HL-60 (cell line): ENCODE data around the gene RPS24.

Experiments used
- DNase-seq, 2 experiments: peaks; one replicate each; pipeline ENCODE4 v3.0.0-alpha.2; 2010 to 2020; ENCODE audit warnings: low read depth in 1 of 2, low spot score in 1 of 2
- H3K27ac ChIP-seq: fragments of 250-450 bp; sonication (Bioruptor Pico); replicated peaks from 2 replicates; pipeline ENCODE4 v1.5.1; 2020; ENCODE audit warnings: mild to moderate bottlenecking, moderate library complexity
- H3K27me3 ChIP-seq: fragments of 250-450 bp; sonication (Bioruptor Pico); 2 replicates; pipeline ENCODE4 v1.5.1; 2021; ENCODE audit warnings: mild to moderate bottlenecking, moderate library complexity; ENCODE audit not compliant: insufficient read depth, poor library complexity, severe bottlenecking
- H3K4me3 ChIP-seq: replicated peaks from 2 replicates; pipeline ENCODE4 v1.5.1; 2011; ENCODE audit warnings: mild to moderate bottlenecking, control low read depth, low read length; ENCODE audit not compliant: insufficient read depth
- GABPA ChIP-seq: IDR thresholded peaks from 2 replicates; pipeline ENCODE4 v1.6.1; 2012; ENCODE audit warnings: low read depth
- POLR2AphosphoS5 ChIP-seq: IDR thresholded peaks from 2 replicates; pipeline ENCODE4 v1.6.1; 2012; ENCODE audit warnings: low read depth
- SPI1 ChIP-seq: IDR thresholded peaks from 2 replicates; pipeline ENCODE4 v1.6.1; 2012; ENCODE audit warnings: low read depth, mild to moderate bottlenecking, borderline replicate concordance
- TF ChIP-seq, protein P1 (sequence below): IDR thresholded peaks from one replicate; pipeline ENCODE4 v1.5.1; 2011; ENCODE audit warnings: low read length, control low read depth, inconsistent platforms; ENCODE audit not compliant: insufficient read depth
- TF ChIP-seq, protein P2 (sequence below): IDR thresholded peaks from 2 replicates; pipeline ENCODE4 v1.6.1; 2012; ENCODE audit warnings: low read depth; ENCODE audit not compliant: insufficient replicate concordance

RPS24 gene

DNA sequence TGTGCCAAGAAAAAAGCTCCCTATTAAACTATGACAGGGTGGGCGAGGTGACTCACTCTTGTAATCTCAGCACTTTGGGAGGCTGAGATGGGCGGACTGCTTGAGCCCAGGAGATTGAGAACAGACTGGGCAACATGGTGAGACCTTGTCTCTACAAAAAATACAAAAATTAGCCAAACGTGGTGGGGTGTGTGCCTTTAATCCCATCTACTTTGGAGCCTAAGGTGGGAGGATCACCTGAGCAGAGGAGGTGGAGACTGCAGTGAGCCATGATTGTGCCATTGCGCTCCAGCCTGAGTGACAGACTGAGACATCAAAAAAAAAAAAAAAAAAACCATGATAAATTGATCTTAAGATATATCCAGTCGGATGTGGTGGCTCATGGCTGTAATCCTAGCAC lies 15.8 kb upstream of the RPS24 start:
- no peaks in the 10 kb centered on the region for H3K27me3 ChIP-seq
- TF ChIP-seq POLR2AphosphoS5 = no peak
- H3K27ac ChIP-seq = no peak overlapping the region
- DNase-seq = no peak
- H3K4me3 ChIP-seq = no peak overlapping the region

GRCh38 chr10:78019264-78019663 lies 14.4 kb upstream of the RPS24 start:
- H3K27me3 ChIP-seq = no peaks in the 10 kb centered on the region
- no peak overlapping the region for H3K4me3 ChIP-seq
- DNase-seq = no peak
- no peak overlapping the region for H3K27ac ChIP-seq
- TF ChIP-seq GABPA = no peak
- TF ChIP-seq, protein P1, sequence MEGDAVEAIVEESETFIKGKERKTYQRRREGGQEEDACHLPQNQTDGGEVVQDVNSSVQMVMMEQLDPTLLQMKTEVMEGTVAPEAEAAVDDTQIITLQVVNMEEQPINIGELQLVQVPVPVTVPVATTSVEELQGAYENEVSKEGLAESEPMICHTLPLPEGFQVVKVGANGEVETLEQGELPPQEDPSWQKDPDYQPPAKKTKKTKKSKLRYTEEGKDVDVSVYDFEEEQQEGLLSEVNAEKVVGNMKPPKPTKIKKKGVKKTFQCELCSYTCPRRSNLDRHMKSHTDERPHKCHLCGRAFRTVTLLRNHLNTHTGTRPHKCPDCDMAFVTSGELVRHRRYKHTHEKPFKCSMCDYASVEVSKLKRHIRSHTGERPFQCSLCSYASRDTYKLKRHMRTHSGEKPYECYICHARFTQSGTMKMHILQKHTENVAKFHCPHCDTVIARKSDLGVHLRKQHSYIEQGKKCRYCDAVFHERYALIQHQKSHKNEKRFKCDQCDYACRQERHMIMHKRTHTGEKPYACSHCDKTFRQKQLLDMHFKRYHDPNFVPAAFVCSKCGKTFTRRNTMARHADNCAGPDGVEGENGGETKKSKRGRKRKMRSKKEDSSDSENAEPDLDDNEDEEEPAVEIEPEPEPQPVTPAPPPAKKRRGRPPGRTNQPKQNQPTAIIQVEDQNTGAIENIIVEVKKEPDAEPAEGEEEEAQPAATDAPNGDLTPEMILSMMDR = no peak
- TF ChIP-seq, protein P2, sequence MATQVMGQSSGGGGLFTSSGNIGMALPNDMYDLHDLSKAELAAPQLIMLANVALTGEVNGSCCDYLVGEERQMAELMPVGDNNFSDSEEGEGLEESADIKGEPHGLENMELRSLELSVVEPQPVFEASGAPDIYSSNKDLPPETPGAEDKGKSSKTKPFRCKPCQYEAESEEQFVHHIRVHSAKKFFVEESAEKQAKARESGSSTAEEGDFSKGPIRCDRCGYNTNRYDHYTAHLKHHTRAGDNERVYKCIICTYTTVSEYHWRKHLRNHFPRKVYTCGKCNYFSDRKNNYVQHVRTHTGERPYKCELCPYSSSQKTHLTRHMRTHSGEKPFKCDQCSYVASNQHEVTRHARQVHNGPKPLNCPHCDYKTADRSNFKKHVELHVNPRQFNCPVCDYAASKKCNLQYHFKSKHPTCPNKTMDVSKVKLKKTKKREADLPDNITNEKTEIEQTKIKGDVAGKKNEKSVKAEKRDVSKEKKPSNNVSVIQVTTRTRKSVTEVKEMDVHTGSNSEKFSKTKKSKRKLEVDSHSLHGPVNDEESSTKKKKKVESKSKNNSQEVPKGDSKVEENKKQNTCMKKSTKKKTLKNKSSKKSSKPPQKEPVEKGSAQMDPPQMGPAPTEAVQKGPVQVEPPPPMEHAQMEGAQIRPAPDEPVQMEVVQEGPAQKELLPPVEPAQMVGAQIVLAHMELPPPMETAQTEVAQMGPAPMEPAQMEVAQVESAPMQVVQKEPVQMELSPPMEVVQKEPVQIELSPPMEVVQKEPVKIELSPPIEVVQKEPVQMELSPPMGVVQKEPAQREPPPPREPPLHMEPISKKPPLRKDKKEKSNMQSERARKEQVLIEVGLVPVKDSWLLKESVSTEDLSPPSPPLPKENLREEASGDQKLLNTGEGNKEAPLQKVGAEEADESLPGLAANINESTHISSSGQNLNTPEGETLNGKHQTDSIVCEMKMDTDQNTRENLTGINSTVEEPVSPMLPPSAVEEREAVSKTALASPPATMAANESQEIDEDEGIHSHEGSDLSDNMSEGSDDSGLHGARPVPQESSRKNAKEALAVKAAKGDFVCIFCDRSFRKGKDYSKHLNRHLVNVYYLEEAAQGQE = no peak
- TF ChIP-seq POLR2AphosphoS5 = no peak
- TF ChIP-seq SPI1 = no peak

- Histone ChIP-seq H3K27ac (no peak overlapping the region), H3K4me3 (no peak overlapping the region), H3K27me3 (no peaks in the 10 kb centered on the region)
- no peak for DNase-seq
- TF ChIP-seq, protein P2 = no peak
- no peak for TF ChIP-seq GABPA
- TF ChIP-seq POLR2AphosphoS5 = no peak
- TF ChIP-seq SPI1 = no peak
- TF ChIP-seq, protein P1 = no peak
Observed at GRCh38 chr10:78021201-78021600, 12.5 kb upstream of the RPS24 start.

DNA sequence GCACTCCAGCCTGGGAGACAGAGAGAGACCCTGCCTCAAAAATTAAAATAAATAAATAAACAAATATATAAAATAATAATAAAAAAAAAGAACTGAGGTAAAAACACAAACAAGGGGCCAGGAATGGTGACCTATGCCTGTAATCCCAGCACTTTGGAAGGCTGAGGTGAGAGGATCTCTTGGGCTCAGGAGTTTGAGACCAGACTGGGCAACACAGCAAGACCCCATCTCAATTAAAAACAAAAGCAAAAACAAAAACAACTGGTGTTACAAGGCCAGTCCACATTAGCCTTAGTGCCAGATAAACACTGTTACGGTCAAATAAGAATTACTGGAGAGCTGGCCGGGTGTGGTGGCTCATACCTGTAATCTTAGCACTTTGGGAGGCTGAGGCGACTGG lies 9.9 kb upstream of the RPS24 start:
- H3K27ac ChIP-seq = no peak overlapping the region
- no peak for DNase-seq
- no peaks in the 10 kb centered on the region for H3K27me3 ChIP-seq
- TF ChIP-seq SPI1 (no peak), POLR2AphosphoS5 (no peak), GABPA (no peak)
- TF ChIP-seq, protein P2 = no peak
- TF ChIP-seq, protein P1 = no peak
- no peak overlapping the region for H3K4me3 ChIP-seq
